Middle frontal gyrus (tissue), 1 donor: Measurements from ENCODE around the gene LMAN1L.

Experiments used
- DNase-seq: peaks from one replicate; pipeline ENCODE4 v3.0.0-alpha.2; 2015; ENCODE audit warnings: low spot score; ENCODE audit errors: extremely low spot score

LMAN1L gene

GRCh38 chr15:74812533-74812932 lies at the start of gene LMAN1L:
TSS of gene LMAN1L (plus strand) at chr15:74812835. CDS start at chr15:74812855, 20 bp downstream.
- DNase-seq: no peak

GRCh38 chr15:74763416-74763815 lies 49.2 kb upstream of the LMAN1L start:
- no peak for DNase-seq

GRCh38 chr15:74767167-74768098 lies 45.2 kb upstream of the LMAN1L start:
- no peak for DNase-seq

DNA sequence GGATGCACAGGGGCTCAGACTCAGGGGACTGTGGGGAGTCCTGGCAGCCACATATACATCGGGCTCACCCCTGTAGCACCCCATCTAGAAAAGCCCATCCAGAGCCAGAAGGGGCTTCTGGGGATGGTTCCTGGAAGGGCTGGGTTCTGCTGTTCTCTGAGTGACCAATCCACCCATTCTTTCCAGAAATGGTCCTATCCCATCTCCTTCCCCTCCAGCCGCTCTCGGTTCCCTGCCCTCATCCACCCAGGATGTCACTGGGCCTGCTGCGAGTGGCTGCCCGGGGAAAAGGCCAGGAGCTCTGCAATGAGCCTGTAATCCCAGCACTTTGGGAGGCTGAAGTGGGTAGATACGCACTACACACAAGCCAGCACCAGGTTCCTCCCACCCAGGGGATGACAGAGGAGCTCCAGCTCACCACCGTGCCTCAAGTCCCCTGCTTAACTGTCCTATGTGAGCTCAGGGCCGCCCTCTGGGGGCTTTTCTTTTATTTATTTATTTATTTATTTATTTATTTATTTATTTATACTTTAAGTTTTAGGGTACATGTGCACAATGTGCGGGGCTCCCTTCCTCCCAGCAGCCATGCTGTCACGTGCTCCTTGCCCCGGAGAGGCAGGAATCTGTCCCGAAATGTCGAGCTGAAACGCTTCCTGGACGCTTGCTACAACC lies 44.4 kb upstream of the LMAN1L start:
- no peak for DNase-seq

DNA sequence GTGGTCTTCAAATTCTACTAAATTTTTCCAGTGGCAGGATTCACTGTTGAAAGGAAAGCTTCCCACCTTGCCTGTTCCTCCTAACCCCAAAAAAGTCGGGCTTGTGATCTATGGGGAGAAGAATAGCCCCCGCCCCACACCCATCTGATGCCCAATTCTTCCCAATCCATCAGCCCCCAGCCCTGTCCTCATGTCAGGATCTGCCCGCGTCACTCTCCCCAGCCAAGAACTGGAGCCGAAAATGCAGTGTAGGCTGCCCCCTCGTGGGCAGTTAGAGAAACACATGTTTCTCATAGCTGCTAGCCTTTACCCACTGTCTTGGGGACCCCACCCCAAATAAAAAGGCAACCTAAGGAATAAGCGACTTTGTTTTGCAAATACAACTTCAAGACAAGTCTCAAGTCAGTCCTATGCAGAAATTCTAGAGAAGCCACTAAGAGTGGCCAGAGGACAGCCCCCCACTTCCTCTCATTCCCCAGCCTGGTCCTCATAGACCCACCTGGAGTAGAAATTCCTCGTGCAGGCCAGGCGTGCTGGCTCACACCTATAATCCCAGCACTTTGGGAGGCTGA lies 43.8 kb upstream of the LMAN1L start:
- DNase-seq: no peak

DNA sequence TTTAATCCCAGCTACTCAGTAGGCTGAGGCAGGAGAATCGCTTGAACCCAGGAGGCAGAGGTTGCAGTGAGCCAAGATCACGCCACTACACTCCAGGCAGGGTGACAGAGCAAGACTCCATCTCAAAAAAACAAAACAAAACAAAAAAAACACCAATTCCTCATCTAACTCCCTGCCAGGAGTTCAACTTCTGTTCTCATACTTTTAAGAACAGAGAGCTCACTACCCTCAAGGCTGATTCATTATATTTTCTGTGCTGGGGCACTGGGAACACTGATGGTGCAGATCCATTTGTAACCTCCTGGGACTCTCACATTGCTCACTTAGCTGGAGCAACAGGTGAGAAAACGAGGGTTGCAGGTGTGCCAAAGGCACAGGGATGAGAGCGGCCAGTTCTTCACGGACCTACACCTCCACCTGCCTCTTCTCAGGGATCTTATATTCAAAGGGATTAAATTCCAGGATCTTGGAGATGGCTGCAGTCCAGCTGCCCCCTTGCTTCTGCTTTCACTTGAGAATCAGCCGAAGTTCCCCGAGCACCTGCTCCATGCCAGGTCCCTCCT lies 43.1 kb upstream of the LMAN1L start:
- no peak for DNase-seq

DNA sequence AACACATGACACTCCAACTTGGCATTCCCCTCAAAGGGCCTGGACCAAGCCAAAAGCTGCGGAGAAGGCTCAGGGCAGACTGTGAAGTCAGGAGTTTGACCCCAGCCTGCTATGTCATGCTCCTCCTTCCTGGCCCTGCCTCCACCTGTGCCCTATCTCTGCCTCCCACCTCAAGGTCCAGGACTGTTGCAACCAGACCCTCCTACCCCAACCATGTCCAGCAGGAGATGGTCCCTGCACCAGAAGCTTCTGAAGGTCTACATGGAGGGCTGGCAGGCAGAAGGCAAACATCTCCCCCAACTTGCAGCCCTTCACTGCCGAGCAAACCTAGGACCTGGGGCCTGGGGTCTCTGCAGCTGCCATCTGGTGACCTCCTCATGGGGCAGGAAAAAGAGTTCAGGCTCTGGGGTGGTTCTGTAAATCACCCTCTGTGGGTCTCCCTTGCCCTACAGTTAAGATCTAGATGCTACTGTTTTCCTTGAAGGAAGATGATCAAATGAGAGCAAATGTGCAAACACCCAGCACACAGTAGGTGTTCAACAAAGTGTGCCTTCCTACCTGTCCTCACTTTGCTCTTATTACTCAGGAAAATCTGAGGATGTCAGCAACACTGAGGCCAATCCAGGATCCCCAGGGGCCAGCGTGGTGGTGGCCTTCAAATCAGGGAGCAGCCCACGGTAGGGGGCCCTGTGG lies 42.3 kb upstream of the LMAN1L start:
- no peak for DNase-seq

GRCh38 chr15:74773329-74773728 lies 39.3 kb upstream of the LMAN1L start:
- no peak for DNase-seq

- DNase-seq: no peak
Measured at GRCh38 chr15:74773731-74774252, 38.8 kb upstream of the LMAN1L start.

DNA sequence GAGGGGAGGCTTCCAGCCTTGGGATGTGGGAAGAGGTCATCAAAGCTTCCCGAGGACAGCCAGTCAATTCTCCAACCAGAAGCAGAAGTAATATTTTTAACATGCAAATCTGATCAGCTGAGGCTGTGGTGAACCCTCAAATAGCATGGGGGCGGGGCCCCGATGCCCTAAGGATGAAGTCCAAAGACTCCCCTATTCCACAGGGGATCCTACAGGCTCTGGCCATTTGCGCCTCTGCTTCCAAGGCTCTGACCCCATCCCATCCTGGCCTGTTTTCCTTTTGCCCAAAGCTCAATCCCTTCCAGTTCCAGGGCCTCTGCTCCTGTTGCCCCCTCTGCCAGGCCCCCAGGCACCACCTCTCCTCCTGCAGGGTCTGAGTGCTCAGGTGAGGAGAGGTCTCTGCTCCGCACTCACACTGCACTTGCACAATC lies 37.5 kb upstream of the LMAN1L start:
- no peak for DNase-seq

GRCh38 chr15:74775894-74776293 lies 36.7 kb upstream of the LMAN1L start:
- no peak for DNase-seq

GRCh38 chr15:74776821-74777768 lies 35.5 kb upstream of the LMAN1L start:
- no peak for DNase-seq

- no peak for DNase-seq
Measured at GRCh38 chr15:74777769-74778598, 34.7 kb upstream of the LMAN1L start.

DNA sequence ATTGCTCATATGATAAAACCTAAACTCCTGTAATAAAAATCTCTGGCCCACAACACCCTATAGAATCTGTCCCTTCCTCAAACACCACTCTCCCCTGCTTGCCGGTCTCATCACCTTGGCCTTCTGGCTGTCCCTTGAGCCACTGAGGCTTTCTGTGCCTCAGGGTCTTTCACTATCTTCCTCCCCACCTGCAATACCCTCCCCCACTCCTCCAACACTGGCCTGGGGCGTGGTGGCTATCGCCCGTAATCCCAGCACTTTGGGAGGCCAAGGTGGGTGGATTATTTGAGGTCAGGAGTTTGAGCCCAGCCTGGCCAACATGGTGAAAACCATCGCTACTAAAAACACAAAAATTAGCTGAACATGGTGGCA lies 34.0 kb upstream of the LMAN1L start:
- no peak for DNase-seq

- DNase-seq: no peak
Measured at GRCh38 chr15:74779162-74779648, 33.4 kb upstream of the LMAN1L start.

DNA sequence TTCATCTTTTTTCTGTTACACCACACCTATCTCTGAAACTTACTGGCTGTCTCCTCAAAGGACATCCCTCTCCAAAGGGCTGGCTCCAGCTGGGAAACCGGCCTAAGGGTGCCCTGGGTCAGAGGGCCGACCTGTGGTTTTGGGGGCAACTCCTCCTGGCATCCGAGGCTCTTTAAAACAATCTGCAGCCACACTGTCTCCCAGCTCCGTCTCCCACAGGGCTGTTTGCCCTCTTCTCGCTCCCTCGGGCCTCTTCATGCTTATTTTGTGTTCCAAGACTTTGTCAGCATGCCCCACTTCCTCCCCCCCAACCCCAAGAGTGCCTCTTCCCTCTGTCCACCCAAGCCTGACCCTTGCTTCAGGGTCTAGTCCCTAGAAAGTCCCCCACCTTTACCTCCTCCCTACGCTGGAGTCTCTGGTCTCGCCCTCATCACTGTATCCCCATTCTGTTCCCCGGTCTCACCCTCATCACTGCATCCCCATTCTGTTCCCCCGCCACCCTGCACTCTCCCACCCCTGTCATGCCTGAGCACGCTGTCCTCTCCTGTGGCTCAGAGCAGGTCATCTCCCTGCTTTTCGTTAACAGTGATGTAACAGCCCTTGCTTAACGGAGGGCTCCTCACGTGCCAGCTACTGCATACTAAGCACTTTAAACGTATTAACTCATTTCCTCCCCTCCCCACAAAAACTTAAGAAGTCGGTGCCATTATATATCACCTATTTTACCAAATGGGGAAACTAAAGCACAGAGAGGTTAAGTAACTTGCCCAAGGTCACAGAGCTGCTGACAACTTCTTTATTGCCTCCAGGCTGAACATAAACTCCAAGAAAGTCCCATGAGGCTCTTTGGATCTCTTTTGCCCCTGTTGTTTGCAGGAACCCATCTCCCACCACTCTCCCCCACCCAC lies 31.9 kb upstream of the LMAN1L start:
- no peak for DNase-seq

GRCh38 chr15:74781431-74782258 lies 31.0 kb upstream of the LMAN1L start, which contains the start of gene CSK:
TSS of gene CSK (plus strand) at chr15:74782080. CDS start at chr15:74798298, 16,218 bp downstream.
- DNase-seq: no peak
